HepG2 (cell line): ENCODE measurements around the gene POLR1C. TPM values are rescaled to one million over a fixed set of nuclear protein-coding genes. Genes with fewer than 3 reads are reported as not detected.

ENCODE experiments used
- HIVEP1 ChIP-seq: sonication (generic); formaldehyde crosslinking; IDR thresholded peaks from 2 replicates; pipeline ENCODE4 v1.4.0; 2020; ENCODE audit warnings: mild to moderate bottlenecking, missing genetic modification reagents
- HMG20A ChIP-seq: IDR thresholded peaks from 2 replicates; pipeline ENCODE4 v1.6.1; 2016; ENCODE audit warnings: borderline replicate concordance
- ONECUT2 ChIP-seq: sonication (generic); formaldehyde crosslinking; IDR thresholded peaks from 2 replicates; pipeline ENCODE4 v1.4.0; 2020; ENCODE audit warnings: missing genetic modification reagents
- SIN3A ChIP-seq: IDR thresholded peaks from 2 replicates; pipeline ENCODE4 v1.6.1; 2011; ENCODE audit warnings: low read depth, mild to moderate bottlenecking, control low read depth, low read length, borderline replicate concordance
- SOX13 ChIP-seq, 3 experiments: fragments of 450-650 bp in 1 of 3; sonication (generic) in 1 of 3; formaldehyde crosslinking in 1 of 3; IDR thresholded peaks in 2 of 3; conservative IDR thresholded peaks in 1 of 3; 2 replicates each; pipeline versions ENCODE4 v1.5.0 to v1.6.1; 2016 to 2020; ENCODE audit warnings: antibody characterized with exemption in 1 of 3, mild to moderate bottlenecking in 1 of 3, missing compliant biosample characterization in 1 of 3, missing genetic modification reagents in 1 of 3, moderate library complexity in 1 of 3
- SOX6 ChIP-seq, 2 experiments: fragments of 450-650 bp in 1 of 2; sonication (generic) in 1 of 2; formaldehyde crosslinking in 1 of 2; IDR thresholded peaks; 2 replicates each; pipeline versions ENCODE4 v1.4.0 to v1.6.1; 2017 to 2020; ENCODE audit warnings: antibody characterized with exemption in 1 of 2, mild to moderate bottlenecking in 1 of 2, missing genetic modification reagents in 1 of 2
- TEAD3 ChIP-seq: optimal IDR thresholded peaks from 2 replicates; pipeline ENCODE3; 2016; ENCODE audit warnings: borderline replicate concordance
- ZMYM4 ChIP-seq: sonication (generic); formaldehyde crosslinking; IDR thresholded peaks from 2 replicates; pipeline ENCODE4 v1.8.1; 2023; ENCODE audit warnings: mild to moderate bottlenecking, missing genetic modification reagents
- ZNF224 ChIP-seq: sonication (generic); formaldehyde crosslinking; IDR thresholded peaks from 2 replicates; pipeline ENCODE4 v1.5.0; 2020; ENCODE audit warnings: mild to moderate bottlenecking, missing genetic modification reagents
- ZNF337 ChIP-seq: sonication (generic); formaldehyde crosslinking; IDR thresholded peaks from 2 replicates; pipeline ENCODE4 v1.5.1; 2020; ENCODE audit warnings: missing genetic modification reagents, low read depth, mild to moderate bottlenecking, borderline replicate concordance
- ZNF598 ChIP-seq: sonication (generic); formaldehyde crosslinking; IDR thresholded peaks from 2 replicates; pipeline ENCODE4 v1.5.1; 2020; ENCODE audit warnings: mild to moderate bottlenecking, missing genetic modification reagents, borderline replicate concordance
- ZNF788 ChIP-seq: sonication (generic); formaldehyde crosslinking; IDR thresholded peaks from 2 replicates; pipeline ENCODE4 v1.5.0; 2020; ENCODE audit warnings: mild to moderate bottlenecking, missing genetic modification reagents, borderline replicate concordance
- polyA plus RNA-seq, 8 experiments: library from polyadenylated mRNA; depleted of rRNA in 3 of 8; stranded (reverse) in 7 of 8; unstranded in 1 of 8; fragments of >200 nt; fragmentation: Illumina TruSeq in 4 of 8; extraction: Trizol in 4 of 8; gene quantifications; 2 replicates each; pipeline versions ENCODE4 v1.2.1 to v1.2.3, GENCODE V29; 2011 to 2016; ENCODE audit warnings: low read depth in 4 of 8, missing spikeins in 1 of 8, mixed read lengths in 1 of 8; ENCODE audit not compliant: insufficient read depth in 1 of 8
- total RNA-seq, 5 experiments: library from RNA; depleted of rRNA; stranded (reverse); fragments of >200 nt; fragmentation: Illumina TruSeq; extraction: Trizol; gene quantifications; 2 replicates each; pipeline ENCODE4 v1.2.3, GENCODE V29; 2016; ENCODE audit warnings: low read depth in 1 of 5
- TF ChIP-seq, protein P1 (sequence below): sonication (generic); formaldehyde crosslinking; IDR thresholded peaks from 2 replicates; pipeline ENCODE4 v1.5.1; 2020; ENCODE audit warnings: mild to moderate bottlenecking, missing genetic modification reagents, moderate library complexity
- TF ChIP-seq, protein P2 (sequence below): sonication (generic); formaldehyde crosslinking; IDR thresholded peaks from 2 replicates; pipeline ENCODE4 v1.5.0; 2020; ENCODE audit warnings: missing genetic modification reagents, mild to moderate bottlenecking, borderline replicate concordance
- TF ChIP-seq, protein P3 (sequence below): sonication (generic); formaldehyde crosslinking; IDR thresholded peaks from 2 replicates; pipeline ENCODE4 v1.4.0; 2020; ENCODE audit warnings: missing genetic modification reagents, mild to moderate bottlenecking, borderline replicate concordance
- TF ChIP-seq, protein P4 (sequence below): sonication (generic); formaldehyde crosslinking; IDR thresholded peaks from 2 replicates; pipeline ENCODE4 v1.9.0; 2022; ENCODE audit warnings: missing genetic modification reagents, mild to moderate bottlenecking, borderline replicate concordance

POLR1C gene
- total and polyA plus RNA-seq, 2 of the 13 experiments (the other 11 are each of a cell fraction or from before 2014, with no cell fraction given), result 62.6 to 72.2 TPM

DNA sequence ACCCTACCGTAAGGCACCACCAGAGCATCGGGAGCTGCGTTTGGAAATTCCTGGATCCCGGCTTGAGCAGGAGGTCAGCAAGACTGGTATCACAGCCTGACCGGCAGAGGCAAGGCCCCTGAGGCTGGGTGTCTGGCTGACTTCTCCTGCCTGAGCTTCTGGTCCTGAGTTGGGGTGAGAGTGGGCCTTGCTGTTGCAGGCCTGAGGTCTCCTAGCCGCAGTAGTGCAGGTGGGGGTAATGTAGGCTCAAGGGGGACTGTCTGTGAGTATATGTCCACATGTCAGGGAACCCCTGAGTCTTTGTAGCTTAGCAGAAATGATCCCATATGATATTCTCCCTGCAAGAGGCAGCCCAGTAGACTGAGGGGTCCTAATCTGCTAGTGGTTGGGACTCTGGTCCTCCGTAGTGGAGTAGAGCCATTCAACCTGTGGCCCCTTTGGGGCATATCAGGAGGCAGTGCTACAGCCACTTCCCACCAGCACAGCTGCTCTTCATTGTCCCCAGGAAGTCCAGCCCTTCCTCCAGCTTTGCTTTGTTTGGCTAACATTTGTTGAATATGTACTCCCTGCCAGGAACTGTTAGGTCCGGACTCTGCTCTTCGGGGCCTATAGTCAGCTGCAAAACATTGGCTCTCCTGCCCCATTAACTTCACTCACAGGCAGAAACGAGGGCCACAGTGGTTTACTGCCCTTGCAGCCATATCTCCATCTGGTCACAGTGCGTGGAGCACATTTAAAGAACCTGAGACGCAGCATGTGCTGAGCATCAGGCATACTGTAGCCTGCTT lies 17.7 kb upstream of the POLR1C start (continued):
- TF ChIP-seq, protein P1, sequence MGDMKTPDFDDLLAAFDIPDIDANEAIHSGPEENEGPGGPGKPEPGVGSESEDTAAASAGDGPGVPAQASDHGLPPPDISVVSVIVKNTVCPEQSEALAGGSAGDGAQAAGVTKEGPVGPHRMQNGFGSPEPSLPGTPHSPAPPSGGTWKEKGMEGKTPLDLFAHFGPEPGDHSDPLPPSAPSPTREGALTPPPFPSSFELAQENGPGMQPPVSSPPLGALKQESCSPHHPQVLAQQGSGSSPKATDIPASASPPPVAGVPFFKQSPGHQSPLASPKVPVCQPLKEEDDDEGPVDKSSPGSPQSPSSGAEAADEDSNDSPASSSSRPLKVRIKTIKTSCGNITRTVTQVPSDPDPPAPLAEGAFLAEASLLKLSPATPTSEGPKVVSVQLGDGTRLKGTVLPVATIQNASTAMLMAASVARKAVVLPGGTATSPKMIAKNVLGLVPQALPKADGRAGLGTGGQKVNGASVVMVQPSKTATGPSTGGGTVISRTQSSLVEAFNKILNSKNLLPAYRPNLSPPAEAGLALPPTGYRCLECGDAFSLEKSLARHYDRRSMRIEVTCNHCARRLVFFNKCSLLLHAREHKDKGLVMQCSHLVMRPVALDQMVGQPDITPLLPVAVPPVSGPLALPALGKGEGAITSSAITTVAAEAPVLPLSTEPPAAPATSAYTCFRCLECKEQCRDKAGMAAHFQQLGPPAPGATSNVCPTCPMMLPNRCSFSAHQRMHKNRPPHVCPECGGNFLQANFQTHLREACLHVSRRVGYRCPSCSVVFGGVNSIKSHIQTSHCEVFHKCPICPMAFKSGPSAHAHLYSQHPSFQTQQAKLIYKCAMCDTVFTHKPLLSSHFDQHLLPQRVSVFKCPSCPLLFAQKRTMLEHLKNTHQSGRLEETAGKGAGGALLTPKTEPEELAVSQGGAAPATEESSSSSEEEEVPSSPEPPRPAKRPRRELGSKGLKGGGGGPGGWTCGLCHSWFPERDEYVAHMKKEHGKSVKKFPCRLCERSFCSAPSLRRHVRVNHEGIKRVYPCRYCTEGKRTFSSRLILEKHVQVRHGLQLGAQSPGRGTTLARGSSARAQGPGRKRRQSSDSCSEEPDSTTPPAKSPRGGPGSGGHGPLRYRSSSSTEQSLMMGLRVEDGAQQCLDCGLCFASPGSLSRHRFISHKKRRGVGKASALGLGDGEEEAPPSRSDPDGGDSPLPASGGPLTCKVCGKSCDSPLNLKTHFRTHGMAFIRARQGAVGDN, result peak; percentile 75
- TF ChIP-seq ZNF337 (CRISPR knock-in tag), result 0 out of 2 replicates have a peak, but pooled peaks have one; percentile 50
- TF ChIP-seq TEAD3 (CRISPR knock-in tag), result peak; percentile 7
- 0 out of 2 replicates have a peak, but pooled peaks have one; percentile 22 for TF ChIP-seq ZNF598 (CRISPR knock-in tag)
- TF ChIP-seq ZNF788, result peak; percentile 39; the same call in 1 of the 2 replicates
- no peak for TF ChIP-seq SOX13 (IDR thresholded peaks at IDR 0.05)
- TF ChIP-seq SOX13 (CRISPR knock-in tag; conservative IDR thresholded peaks at IDR 0.05 in 1 of 2, IDR thresholded peaks at IDR 0.05 in 1 of 2), result peak in 1 of 2 experiments; percentile 68; a peak in 2 of 4 replicates
- 0 out of 2 replicates have a peak, but pooled peaks have one; percentile 28 for TF ChIP-seq SIN3A
- TF ChIP-seq, protein P2, sequence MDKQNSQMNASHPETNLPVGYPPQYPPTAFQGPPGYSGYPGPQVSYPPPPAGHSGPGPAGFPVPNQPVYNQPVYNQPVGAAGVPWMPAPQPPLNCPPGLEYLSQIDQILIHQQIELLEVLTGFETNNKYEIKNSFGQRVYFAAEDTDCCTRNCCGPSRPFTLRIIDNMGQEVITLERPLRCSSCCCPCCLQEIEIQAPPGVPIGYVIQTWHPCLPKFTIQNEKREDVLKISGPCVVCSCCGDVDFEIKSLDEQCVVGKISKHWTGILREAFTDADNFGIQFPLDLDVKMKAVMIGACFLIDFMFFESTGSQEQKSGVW (CRISPR knock-in tag), result no peak
- TF ChIP-seq SOX6 (IDR thresholded peaks at IDR 0.05), result no peak
- TF ChIP-seq SOX6 (CRISPR knock-in tag; IDR thresholded peaks at IDR 0.05), result peak; percentile 78
- TF ChIP-seq HMG20A (CRISPR knock-in tag), result no peak
- no peak for TF ChIP-seq ZMYM4 (CRISPR knock-in tag)
- TF ChIP-seq HIVEP1 (CRISPR knock-in tag), result no peak
- TF ChIP-seq ZNF224 (CRISPR knock-in tag), result peak; percentile 70; the same call in 1 of the 2 replicates
- TF ChIP-seq, protein P3, sequence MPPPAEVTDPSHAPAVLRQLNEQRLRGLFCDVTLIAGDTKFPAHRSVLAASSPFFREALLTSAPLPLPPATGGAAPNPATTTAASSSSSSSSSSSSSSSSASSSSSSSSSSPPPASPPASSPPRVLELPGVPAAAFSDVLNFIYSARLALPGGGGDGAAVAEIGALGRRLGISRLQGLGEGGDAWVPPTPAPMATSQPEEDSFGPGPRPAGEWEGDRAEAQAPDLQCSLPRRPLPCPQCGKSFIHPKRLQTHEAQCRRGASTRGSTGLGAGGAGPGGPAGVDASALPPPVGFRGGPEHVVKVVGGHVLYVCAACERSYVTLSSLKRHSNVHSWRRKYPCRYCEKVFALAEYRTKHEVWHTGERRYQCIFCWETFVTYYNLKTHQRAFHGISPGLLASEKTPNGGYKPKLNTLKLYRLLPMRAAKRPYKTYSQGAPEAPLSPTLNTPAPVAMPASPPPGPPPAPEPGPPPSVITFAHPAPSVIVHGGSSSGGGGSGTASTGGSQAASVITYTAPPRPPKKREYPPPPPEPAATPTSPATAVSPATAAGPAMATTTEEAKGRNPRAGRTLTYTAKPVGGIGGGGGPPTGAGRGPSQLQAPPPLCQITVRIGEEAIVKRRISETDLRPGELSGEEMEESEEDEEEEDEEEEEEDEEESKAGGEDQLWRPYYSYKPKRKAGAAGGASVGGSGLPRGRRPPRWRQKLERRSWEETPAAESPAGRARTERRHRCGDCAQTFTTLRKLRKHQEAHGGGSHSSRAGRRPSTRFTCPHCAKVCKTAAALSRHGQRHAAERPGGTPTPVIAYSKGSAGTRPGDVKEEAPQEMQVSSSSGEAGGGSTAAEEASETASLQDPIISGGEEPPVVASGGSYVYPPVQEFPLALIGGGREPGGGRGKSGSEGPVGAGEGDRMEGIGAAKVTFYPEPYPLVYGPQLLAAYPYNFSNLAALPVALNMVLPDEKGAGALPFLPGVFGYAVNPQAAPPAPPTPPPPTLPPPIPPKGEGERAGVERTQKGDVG, result 0 out of 2 replicates have a peak, but pooled peaks have one; percentile 34
- TF ChIP-seq, protein P4, sequence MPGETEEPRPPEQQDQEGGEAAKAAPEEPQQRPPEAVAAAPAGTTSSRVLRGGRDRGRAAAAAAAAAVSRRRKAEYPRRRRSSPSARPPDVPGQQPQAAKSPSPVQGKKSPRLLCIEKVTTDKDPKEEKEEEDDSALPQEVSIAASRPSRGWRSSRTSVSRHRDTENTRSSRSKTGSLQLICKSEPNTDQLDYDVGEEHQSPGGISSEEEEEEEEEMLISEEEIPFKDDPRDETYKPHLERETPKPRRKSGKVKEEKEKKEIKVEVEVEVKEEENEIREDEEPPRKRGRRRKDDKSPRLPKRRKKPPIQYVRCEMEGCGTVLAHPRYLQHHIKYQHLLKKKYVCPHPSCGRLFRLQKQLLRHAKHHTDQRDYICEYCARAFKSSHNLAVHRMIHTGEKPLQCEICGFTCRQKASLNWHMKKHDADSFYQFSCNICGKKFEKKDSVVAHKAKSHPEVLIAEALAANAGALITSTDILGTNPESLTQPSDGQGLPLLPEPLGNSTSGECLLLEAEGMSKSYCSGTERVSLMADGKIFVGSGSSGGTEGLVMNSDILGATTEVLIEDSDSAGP (CRISPR knock-in tag), result peak; percentile 35; the same call in 1 of the 2 replicates
- TF ChIP-seq ONECUT2 (CRISPR knock-in tag), result no peak
